Lung (tissue), 12 donors: ENCODE measurements around the gene EHD1. TPM values are rescaled to one million over a fixed set of nuclear protein-coding genes. Genes with fewer than 3 reads are reported as not detected.

Experiments used
- ATAC-seq: fragments of 200-7000 bp; cut with Tn5 transposase; one replicate; pipeline ENCODE4 v1.9.1; 2020; ENCODE audit warnings: moderate number of reproducible peaks; ENCODE audit not compliant: insufficient read depth, low FRiP score
- DNase-seq, 3 donors: peaks; one replicate each; pipeline ENCODE4 v3.0.0-alpha.2; 2013 to 2017
- H3K27ac ChIP-seq, 2 donors: one replicate each; pipeline ENCODE4 v1.5.1; 2013; ENCODE audit warnings: mild to moderate bottlenecking in 2 of 2, moderate library complexity in 2 of 2, control low read depth in 1 of 2, inconsistent platforms in 1 of 2, low read depth in 1 of 2, low read length in 1 of 2
- H3K27me3 ChIP-seq, 3 donors: one replicate each; pipeline ENCODE4 v1.5.1; 2013; ENCODE audit warnings: low read length in 2 of 3; ENCODE audit not compliant: control insufficient read depth in 3 of 3, insufficient read depth in 3 of 3
- H3K36me3 ChIP-seq, 4 donors: one replicate each; pipeline ENCODE4 v1.5.1; 2013; ENCODE audit warnings: low read length in 4 of 4, mild to moderate bottlenecking in 1 of 4, moderate library complexity in 1 of 4; ENCODE audit not compliant: control insufficient read depth in 4 of 4, insufficient read depth in 4 of 4
- H3K4me1 ChIP-seq, 5 donors: one replicate each; pipeline ENCODE4 v1.5.1; 2013; ENCODE audit warnings: low read length in 5 of 5, mild to moderate bottlenecking in 2 of 5, moderate library complexity in 1 of 5; ENCODE audit not compliant: control insufficient read depth in 5 of 5, insufficient read depth in 5 of 5
- H3K4me3 ChIP-seq: one replicate; pipeline ENCODE4 v1.5.1; 2013; ENCODE audit warnings: mild to moderate bottlenecking, control low read depth, moderate library complexity
- H3K9ac ChIP-seq, 2 donors: one replicate each; pipeline ENCODE4 v1.5.1; 2013; ENCODE audit warnings: low read length in 2 of 2, control low read depth in 1 of 2; ENCODE audit not compliant: insufficient read depth in 1 of 2
- H3K9me3 ChIP-seq, 4 donors: one replicate each; pipeline ENCODE4 v1.5.1; 2013; ENCODE audit warnings: low read length in 3 of 4, mild to moderate bottlenecking in 1 of 4, moderate library complexity in 1 of 4; ENCODE audit not compliant: control insufficient read depth in 4 of 4, insufficient read depth in 3 of 4
- WGBS, 2 donors: extraction: QIAGEN DNeasy Blood & Tissue Kit; methylation state at CpG; one replicate each; pipeline ENCODE4 v1.1.7; 2013; 5-methylcytosine and 5-hydroxymethylcytosine counted together
- polyA plus RNA-seq, 2 donors: library from polyadenylated mRNA; stranded (reverse); fragments of 200-250 nt; gene quantifications; one replicate each; pipeline ENCODE4 v1.2.1, GENCODE V29; 2013
- total RNA-seq, 2 donors: library from RNA; depleted of rRNA in 1 of 2; stranded (reverse); fragments of >200 nt in 1 of 2; gene quantifications; one replicate each; pipeline ENCODE4 v1.2.1, GENCODE V29; 2014 to 2021
- TF ChIP-seq, protein P1 (sequence below): IDR thresholded peaks from 2 replicates; pipeline ENCODE4 v1.5.1; 2012; ENCODE audit warnings: mild to moderate bottlenecking; ENCODE audit errors: control extremely low read depth, extremely low read depth
- donor health status: control.
- donor health status: control.
- donor health status: Bipolar disorder and iron deficiency.
- donor health status: healthy.
- donor health status: DM: yes; HTN: yes; CAD: no.

Gene EHD1
- total and polyA plus RNA-seq, 4 donors: 42.1 to 144 (median 105) TPM

DNA sequence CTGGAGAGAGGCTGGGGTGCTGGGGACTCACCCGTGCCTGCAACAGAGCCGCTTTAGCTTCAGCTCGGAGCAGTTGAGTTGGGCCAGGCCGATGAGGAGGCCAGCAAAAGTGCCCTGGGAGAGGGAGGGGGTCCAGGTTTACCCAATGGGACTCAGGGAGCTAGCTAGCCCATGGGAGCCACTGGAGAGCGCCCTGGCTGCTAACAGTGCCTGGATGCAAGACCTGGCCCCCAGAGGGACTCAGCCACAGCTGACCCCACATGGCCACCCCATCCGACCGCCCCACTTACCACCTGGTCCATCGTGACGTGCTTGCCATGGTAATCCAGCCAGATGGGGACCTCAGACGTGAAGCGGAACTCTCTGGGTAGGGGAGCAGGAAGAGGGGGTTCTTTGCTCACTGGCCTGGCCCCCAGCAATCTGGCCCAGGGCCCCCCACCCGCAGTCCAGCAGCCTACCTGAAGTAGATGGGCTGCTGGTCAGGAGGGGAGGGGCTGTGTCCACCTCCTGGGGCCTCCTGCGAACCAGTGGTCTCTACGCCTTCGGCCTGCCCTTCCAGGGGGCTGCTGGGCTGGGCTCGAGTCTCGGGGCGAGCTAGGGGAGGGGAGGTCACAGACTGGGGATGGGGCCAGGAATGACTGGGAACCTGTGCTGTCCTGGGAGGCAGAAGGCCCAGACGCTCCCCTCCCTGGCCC, 19.1 kb upstream of the EHD1 start:
- WGBS, 2 donors: 94 to 96% methylated on average over 19 of the region's 19 CpGs
- Histone ChIP-seq H3K4me1 (peaks cover 0 to 3% (median 0%) of the 10 kb centered on the region in 5 donors), H3K36me3 (peaks cover 6 to 73% (median 17%) of the 10 kb centered on the region in 4 donors), H3K27ac (no peak overlapping the region), H3K27me3 (no peaks in the 10 kb centered on the region), H3K9ac (no peak overlapping the region), H3K9me3 (no peaks in the 10 kb centered on the region), H3K4me3 (no peak overlapping the region)
- DNase-seq: no peak
- TF ChIP-seq, protein P1, sequence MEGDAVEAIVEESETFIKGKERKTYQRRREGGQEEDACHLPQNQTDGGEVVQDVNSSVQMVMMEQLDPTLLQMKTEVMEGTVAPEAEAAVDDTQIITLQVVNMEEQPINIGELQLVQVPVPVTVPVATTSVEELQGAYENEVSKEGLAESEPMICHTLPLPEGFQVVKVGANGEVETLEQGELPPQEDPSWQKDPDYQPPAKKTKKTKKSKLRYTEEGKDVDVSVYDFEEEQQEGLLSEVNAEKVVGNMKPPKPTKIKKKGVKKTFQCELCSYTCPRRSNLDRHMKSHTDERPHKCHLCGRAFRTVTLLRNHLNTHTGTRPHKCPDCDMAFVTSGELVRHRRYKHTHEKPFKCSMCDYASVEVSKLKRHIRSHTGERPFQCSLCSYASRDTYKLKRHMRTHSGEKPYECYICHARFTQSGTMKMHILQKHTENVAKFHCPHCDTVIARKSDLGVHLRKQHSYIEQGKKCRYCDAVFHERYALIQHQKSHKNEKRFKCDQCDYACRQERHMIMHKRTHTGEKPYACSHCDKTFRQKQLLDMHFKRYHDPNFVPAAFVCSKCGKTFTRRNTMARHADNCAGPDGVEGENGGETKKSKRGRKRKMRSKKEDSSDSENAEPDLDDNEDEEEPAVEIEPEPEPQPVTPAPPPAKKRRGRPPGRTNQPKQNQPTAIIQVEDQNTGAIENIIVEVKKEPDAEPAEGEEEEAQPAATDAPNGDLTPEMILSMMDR: no peak
- no peak for ATAC-seq

DNA sequence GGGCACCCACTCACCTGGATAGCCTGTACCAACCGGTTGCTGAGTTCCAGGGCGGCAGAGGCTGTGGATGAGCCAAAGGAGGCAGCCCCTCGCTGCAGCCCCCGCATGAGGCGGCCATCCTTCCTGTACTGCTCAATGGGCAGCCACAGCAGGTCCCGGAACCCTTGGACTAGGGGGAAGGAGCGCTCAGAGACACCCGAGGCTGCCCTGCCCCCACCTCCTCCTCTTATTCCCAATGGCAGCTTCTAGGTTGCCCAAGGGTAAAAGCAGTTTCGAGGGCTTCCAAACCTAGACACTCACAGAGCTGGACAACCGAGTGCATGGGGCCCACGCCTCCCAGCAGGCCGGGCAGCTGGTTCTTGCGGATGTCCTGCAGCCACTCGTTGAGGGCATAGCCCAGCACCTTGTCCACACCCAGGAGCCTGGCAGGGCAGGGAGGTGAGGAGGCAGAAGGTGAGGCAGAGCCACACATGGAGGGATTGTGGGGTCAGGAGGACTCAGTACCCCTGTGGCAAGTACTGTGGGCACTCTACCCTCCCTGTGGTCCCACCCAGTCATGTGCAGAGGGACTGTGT, 18.1 kb upstream of the EHD1 start:
- Histone ChIP-seq H3K36me3 (peaks cover 5 to 63% (median 17%) of the 10 kb centered on the region in 4 donors), H3K27me3 (no peaks in the 10 kb centered on the region), H3K9ac (no peak overlapping the region), H3K4me1 (peaks cover 0 to 3% (median 0%) of the 10 kb centered on the region in 5 donors), H3K9me3 (no peaks in the 10 kb centered on the region), H3K27ac (no peak overlapping the region), H3K4me3 (no peak overlapping the region)
- ATAC-seq: no peak
- DNase-seq: no peak
- WGBS, 2 donors: 90% methylated on average over 14 of the region's 14 CpGs
- TF ChIP-seq, protein P1: no peak

DNA sequence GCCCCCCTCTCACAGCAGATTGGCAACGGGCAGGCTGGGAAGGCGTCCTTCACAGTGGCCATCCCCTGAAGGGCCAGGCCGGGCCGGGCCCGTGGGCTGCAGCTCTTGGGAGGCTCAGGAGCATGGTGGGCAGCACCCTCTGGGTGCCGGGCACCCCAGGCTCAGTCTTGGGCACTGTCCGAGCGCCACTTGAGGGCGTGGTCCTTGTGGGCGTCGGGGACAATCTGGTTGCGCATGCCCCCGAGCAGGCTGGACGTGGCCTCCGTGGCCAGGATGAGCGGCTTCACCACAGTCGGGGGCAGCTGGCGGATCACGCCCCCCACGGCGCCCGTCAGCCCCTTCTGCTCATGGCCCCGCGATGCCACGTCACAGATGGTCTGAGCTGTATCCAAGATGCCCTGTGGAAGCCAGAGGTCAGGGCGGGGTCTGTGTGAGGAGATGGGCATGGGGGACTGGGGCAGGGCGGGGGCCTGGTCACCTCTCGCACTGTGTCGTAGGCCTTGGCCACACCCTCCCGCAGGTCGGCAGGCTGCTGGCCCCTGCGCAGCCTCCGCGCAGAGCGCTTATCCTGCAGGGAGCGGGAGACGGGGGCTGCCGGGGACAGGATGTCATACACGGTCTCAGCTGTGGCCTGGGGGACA, 16.5 kb upstream of the EHD1 start:
- H3K4me1 ChIP-seq: peaks cover 0 to 3% (median 0%) of the 10 kb centered on the region in 5 donors
- 84 to 91% methylated on average over 39 of the region's 39 CpGs for WGBS, 2 donors
- H3K4me3 ChIP-seq: no peak overlapping the region
- TF ChIP-seq, protein P1: no peak
- peaks cover 0 to 49% (median 12%) of the 10 kb centered on the region in 4 donors for H3K36me3 ChIP-seq
- ATAC-seq: no peak
- DNase-seq: no peak
- no peaks in the 10 kb centered on the region for H3K9me3 ChIP-seq
- no peaks in the 10 kb centered on the region for H3K27me3 ChIP-seq
- H3K9ac ChIP-seq: no peak overlapping the region
- H3K27ac ChIP-seq: no peak overlapping the region
